ENCODE measurements around the gene CALCOCO1.
"Not testable (repeated sequence)": the region's sequence is repeated elsewhere in the genome, so short reads cannot be mapped to it uniquely, and the experiment has no call there.

CALCOCO1 gene

GRCh38 chr12:53688134-53688533 is 39.1 kb downstream of the CALCOCO1 start:
- H3K4me3 ChIP-seq (ENCODE audit: low read depth, low read length): no peak overlapping the region

GRCh38 chr12:53686436-53686835 is 40.8 kb downstream of the CALCOCO1 start:
- TF ChIP-seq, protein P1, sequence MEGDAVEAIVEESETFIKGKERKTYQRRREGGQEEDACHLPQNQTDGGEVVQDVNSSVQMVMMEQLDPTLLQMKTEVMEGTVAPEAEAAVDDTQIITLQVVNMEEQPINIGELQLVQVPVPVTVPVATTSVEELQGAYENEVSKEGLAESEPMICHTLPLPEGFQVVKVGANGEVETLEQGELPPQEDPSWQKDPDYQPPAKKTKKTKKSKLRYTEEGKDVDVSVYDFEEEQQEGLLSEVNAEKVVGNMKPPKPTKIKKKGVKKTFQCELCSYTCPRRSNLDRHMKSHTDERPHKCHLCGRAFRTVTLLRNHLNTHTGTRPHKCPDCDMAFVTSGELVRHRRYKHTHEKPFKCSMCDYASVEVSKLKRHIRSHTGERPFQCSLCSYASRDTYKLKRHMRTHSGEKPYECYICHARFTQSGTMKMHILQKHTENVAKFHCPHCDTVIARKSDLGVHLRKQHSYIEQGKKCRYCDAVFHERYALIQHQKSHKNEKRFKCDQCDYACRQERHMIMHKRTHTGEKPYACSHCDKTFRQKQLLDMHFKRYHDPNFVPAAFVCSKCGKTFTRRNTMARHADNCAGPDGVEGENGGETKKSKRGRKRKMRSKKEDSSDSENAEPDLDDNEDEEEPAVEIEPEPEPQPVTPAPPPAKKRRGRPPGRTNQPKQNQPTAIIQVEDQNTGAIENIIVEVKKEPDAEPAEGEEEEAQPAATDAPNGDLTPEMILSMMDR (IDR thresholded peaks at IDR 0.05; ENCODE audit: borderline replicate concordance, insufficient read depth, low read depth, low read length): no peak
- H3K4me3 ChIP-seq (ENCODE audit: low read depth, low read length): no peak overlapping the region

More at GRCh38 chr12:53688134-53688533, 39.1 kb downstream of the CALCOCO1 start:
- TF ChIP-seq, protein P1 (IDR thresholded peaks at IDR 0.05; ENCODE audit: borderline replicate concordance, insufficient read depth, low read depth, low read length): no peak

GRCh38 chr12:53684654-53685220 is 42.5 kb downstream of the CALCOCO1 start:
- TF ChIP-seq, protein P1 (IDR thresholded peaks at IDR 0.05; ENCODE audit: borderline replicate concordance, insufficient read depth, low read depth, low read length): no peak
- H3K4me3 ChIP-seq (ENCODE audit: low read depth, low read length): no peak overlapping the region

DNA sequence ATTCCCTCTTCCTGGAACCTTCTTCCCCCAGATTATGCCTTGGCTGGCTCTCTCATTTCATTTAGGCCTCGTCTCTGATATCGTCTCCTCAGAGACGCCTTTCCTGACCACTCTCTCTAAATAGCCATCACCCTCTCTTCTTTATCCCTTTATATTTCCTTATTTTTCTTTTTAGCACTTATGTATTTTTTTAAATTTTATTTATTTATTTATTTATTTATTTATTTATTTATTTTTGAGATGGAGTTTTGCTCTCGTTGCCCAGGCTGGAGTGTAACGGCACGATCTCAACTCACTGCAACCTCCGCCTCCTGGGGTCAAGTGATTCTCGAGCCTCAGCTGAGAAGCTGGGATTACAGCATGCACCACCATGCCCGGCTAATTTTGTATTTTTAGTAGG is 43.3 kb downstream of the CALCOCO1 start:
- TF ChIP-seq, protein P1 (IDR thresholded peaks at IDR 0.05; ENCODE audit: borderline replicate concordance, insufficient read depth, low read depth, low read length): no peak
- no peak overlapping the region for H3K4me3 ChIP-seq (ENCODE audit: low read depth, low read length)

DNA sequence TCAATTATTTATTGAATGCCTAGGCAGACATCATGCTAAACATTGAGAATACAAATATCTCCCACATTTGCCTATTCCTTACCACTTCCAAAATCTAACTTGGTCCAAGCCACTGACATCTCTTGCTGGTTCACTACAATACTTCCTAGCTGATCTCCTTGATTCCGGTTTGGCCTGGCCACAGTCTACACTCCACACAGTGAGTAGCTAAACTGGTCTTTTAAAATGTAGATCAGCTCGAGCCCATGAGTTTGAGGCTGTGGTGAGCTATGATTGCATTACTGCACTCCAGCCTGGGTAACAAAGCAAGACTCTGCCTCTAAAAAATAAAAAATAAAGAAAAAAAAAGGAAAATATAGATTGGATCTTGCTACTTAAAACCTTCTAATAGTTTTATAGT is 43.8 kb downstream of the CALCOCO1 start:
- no peak overlapping the region for H3K4me3 ChIP-seq (ENCODE audit: low read depth, low read length)
- TF ChIP-seq, protein P1 (IDR thresholded peaks at IDR 0.05; ENCODE audit: borderline replicate concordance, insufficient read depth, low read depth, low read length): no peak

DNA sequence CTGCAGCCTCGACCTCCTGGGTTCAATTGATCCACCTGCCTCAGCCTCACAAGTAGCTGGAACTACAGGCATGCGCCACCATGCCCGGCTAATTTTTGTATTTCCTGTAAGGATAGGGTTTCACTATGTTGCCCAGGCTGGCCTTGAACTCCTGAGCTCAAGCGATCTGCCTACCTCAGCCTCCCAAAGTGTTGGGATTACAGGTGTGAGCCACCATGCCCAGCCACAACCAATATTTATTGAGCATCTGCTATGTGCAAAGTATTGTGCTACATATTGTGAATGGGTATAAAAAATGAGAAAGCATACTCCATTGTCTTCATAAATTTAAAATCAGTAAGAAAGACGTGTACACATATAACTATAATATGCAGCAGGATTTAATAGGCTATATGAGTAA is 47.2 kb downstream of the CALCOCO1 start:
- H3K4me3 ChIP-seq (ENCODE audit: low read depth, low read length): not testable (repeated sequence)

- no peak overlapping the region for H3K4me3 ChIP-seq (ENCODE audit: low read depth, low read length)
- TF ChIP-seq, protein P1 (IDR thresholded peaks at IDR 0.05; ENCODE audit: borderline replicate concordance, insufficient read depth, low read depth, low read length): no peak
Observed at GRCh38 chr12:53677800-53678148, 49.5 kb downstream of the CALCOCO1 start.

Data from GM12875 (cell line).